Esophagus squamous epithelium (tissue), 5 donors: ENCODE results near the gene AHDC1. TPM values are rescaled to one million over a fixed set of nuclear protein-coding genes. Genes with fewer than 3 reads are reported as not detected.

Source experiments
- DNase-seq: peaks from one replicate; lab custom pipeline; 2025; lab: John Stamatoyannopoulos, UW
- H3K27ac ChIP-seq, 4 donors: fragments of 200-600 bp; sonication (generic); one replicate each; pipeline ENCODE4 v1.5.1; 2016 to 2019; ENCODE audit warnings: mild to moderate bottlenecking in 1 of 4
- H3K27me3 ChIP-seq, 4 donors: fragments of 200-600 bp; sonication (generic); 1 replicate in 3 of 4; 2 replicates in 1 of 4; pipeline versions ENCODE4 v1.5.1 to v1.6.0; 2017 to 2021; ENCODE audit warnings: antibody characterized with exemption in 1 of 4
- H3K36me3 ChIP-seq, 3 donors: fragments of 200-600 bp; sonication (generic); one replicate each; pipeline ENCODE4 v1.5.1; 2016 to 2019
- H3K4me1 ChIP-seq, 3 donors: fragments of 200-600 bp; sonication (generic); one replicate each; pipeline ENCODE4 v1.5.1; 2017 to 2019
- H3K4me3 ChIP-seq, 4 donors: fragments of 200-600 bp; sonication (generic); 1 replicate in 3 of 4; 2 replicates in 1 of 4; pipeline ENCODE4 v1.5.1; 2016 to 2019; ENCODE audit warnings: mild to moderate bottlenecking in 2 of 4, moderate library complexity in 1 of 4
- H3K9me3 ChIP-seq, 3 donors: fragments of 200-600 bp; sonication (generic); one replicate each; pipeline ENCODE4 v1.5.1; 2016 to 2019
- POLR2A ChIP-seq, 4 donors: fragments of 450-650 bp; IDR thresholded peaks; one replicate each; pipeline ENCODE4 v1.6.1; 2017; ENCODE audit warnings: antibody characterized with exemption in 4 of 4, mild to moderate bottlenecking in 4 of 4, moderate library complexity in 3 of 4
- WGBS, 2 donors: methylation state at CpG; one replicate each; pipeline ENCODE4 v1.1.5; 2018; 5-methylcytosine and 5-hydroxymethylcytosine counted together
- intact Hi-C: fragments of 100-400 bp; cut with DNase I; formaldehyde crosslinking; loops from one replicate; pipeline ENCODE4 v1.15.0; 2022
- total RNA-seq, 4 donors: library from RNA; depleted of rRNA; stranded (reverse); fragments of >200 nt; gene quantifications; one replicate each; pipeline ENCODE4 v1.1.0, GENCODE V29; 2016
- TF ChIP-seq, protein P1 (sequence below), 6 experiments: fragments of 450-650 bp in 4 of 6; fragments of 200-600 bp in 2 of 6; sonication (generic) in 2 of 6; IDR thresholded peaks; one replicate each; pipeline ENCODE4 v1.5.1; 2016 to 2019; ENCODE audit warnings: antibody characterized with exemption in 6 of 6, mild to moderate bottlenecking in 4 of 6, moderate library complexity in 4 of 6
- donor health status: DM: yes; HTN: yes; CAD: no.

The AHDC1 gene
- total RNA-seq, 4 donors from 2014 or later: 22.2 to 112 (median 30.6) TPM

DNA sequence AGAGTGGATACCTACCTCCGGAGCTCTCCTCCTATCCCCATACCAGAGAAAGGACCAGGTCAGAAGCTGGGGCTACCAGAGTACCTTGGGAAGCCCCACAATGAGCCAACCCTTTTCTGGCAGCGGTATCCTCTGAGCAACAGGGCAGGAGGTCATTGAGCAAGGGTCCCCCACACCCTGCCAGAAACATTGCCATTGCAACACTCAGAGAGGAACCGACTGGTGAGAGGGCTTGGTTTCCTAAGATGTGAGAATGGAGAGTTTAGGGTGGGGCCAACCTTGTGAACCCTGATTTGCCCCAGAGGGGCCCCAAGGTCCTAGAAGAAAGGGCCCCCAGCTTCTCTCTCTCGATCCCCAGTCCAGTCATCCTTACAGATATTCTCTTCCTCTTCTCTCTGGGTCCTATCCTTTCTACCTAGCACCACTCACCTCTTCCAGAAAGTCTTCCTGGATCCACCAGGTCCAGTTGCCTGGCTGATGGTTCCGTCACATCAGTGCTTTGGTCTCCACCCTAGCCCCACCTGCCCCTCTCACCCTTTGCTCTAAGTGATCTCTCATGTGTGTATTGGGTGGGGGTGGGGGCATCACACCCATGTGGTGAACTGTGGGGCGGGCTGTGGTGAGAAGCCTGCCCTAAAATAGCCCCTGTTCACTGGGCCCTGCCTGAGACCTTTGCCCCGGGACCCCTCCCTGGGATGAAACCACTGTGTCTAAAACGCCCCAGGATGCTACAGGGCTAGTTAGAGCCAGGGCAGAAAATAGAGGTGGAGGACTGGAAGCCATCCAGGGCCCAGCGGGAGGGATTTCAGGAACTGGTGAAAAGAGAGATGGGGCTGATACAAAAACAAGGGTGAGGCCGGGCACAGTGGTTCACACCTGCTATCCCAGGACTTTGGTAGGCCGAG lies 22.3 kb upstream of the AHDC1 start:
- no peaks in the 10 kb centered on the region for H3K9me3 ChIP-seq
- whole genome bisulfite sequencing, 2 donors: 66 to 75% methylated on average over 7 of the region's 11 CpGs
- H3K27ac ChIP-seq: peak overlapping the region in 3 of 4 donors; percentile 62 to 82 (median 69)
- H3K4me3 ChIP-seq: no peak overlapping the region
- intact Hi-C loops: no loop called here
- H3K36me3 ChIP-seq: no peaks in the 10 kb centered on the region
- H3K4me1 ChIP-seq: peaks cover 15 to 82% (median 41%) of the 10 kb centered on the region in 3 donors
- no peak for TF ChIP-seq POLR2A (IDR thresholded peaks at IDR 0.05)
- TF ChIP-seq, protein P1, sequence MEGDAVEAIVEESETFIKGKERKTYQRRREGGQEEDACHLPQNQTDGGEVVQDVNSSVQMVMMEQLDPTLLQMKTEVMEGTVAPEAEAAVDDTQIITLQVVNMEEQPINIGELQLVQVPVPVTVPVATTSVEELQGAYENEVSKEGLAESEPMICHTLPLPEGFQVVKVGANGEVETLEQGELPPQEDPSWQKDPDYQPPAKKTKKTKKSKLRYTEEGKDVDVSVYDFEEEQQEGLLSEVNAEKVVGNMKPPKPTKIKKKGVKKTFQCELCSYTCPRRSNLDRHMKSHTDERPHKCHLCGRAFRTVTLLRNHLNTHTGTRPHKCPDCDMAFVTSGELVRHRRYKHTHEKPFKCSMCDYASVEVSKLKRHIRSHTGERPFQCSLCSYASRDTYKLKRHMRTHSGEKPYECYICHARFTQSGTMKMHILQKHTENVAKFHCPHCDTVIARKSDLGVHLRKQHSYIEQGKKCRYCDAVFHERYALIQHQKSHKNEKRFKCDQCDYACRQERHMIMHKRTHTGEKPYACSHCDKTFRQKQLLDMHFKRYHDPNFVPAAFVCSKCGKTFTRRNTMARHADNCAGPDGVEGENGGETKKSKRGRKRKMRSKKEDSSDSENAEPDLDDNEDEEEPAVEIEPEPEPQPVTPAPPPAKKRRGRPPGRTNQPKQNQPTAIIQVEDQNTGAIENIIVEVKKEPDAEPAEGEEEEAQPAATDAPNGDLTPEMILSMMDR (IDR thresholded peaks at IDR 0.05): no peak
- no peak for DNase-seq
- no peaks in the 10 kb centered on the region for H3K27me3 ChIP-seq

DNA sequence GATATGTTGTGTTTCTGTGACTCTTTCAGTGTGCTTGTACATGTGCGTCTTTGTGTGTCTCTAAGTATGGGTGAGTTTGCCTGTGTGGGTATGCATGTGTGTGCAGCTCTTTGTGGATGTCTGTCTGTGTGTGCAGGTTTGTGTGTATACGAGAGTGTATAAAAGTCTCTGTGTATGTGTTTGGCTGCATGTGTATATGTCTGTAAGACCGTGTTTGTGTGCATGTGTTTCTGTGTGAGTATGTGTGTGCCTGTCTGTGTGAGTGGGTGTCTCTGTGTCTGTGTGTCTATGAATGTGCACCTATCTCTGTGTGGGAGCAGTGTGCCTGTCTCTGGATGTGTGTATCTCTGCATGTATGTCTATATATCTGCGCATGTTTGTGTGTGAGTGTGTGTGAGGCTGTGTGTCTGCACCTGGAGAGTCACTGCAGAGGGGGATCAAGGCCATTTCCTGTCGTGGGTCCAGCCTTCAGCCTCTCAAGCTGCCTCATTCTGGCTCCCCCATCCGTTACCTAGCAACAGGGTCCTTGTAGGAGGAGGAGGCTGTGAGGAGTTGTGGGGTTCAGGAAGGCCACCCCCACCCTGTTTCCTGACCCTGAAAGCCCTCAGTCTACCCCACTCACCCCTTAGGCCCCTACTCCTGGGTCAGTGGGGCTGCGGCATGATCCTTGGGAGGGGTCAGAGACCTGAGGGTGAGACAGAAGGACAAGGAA lies 20.7 kb upstream of the AHDC1 start:
- Histone ChIP-seq H3K4me3 (peak overlapping the region in 1 of 4 donors; percentile 16), H3K36me3 (no peaks in the 10 kb centered on the region), H3K27me3 (no peaks in the 10 kb centered on the region), H3K9me3 (no peaks in the 10 kb centered on the region), H3K27ac (peak overlapping the region; percentile 41 to 82 (median 66)), H3K4me1 (peaks cover 15 to 66% (median 28%) of the 10 kb centered on the region in 3 donors)
- 44 to 46% methylated on average over 5 to 7 of the region's 7 CpGs for WGBS, 2 donors
- TF ChIP-seq, protein P1 (IDR thresholded peaks at IDR 0.05): no peak
- TF ChIP-seq POLR2A (IDR thresholded peaks at IDR 0.05): no peak
- no peak for DNase-seq
- intact Hi-C loops: no loop called here

DNA sequence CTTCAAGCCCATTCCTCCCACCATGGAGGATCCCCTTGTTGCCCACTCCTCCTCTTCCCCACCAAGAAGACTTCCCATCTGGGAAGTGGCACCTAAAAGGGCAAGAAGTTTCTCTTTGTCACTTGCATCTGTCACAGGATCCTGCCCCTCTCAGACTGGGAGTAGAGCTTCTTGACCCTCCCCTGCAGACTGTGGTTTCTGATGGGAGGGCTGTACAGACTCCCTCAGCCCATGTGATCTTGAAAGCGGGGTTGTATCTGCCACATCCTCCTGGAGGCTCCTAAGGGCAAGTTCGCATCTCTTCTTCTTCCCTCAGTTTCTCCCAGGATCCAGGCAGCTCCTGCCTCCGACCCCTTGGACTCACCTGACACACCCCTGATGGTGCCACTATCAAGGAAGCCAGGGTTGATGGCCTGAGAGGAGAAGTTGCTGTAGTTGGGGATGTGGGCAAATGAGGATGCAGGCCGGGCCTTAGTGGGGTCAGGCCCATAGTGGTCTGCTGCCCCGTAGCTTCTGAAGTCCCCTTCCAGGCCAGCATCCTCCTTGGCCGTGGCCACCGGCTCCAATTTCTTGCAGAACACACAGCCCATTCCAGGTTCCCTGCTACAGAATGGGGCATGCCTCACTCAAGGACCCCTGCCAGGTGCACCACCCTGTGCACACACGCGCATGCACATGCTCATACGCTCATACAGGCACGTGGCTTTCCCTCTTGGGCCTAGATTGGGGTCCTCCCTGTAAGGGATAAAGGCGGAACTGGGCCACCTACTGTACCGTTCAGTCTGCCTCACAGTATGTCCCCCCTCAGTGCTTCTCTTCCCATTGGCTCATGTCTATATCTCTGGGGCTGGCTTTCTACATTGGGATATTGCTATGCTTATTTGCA lies 19.6 kb upstream of the AHDC1 start:
- H3K27me3 ChIP-seq: no peaks in the 10 kb centered on the region
- 78 to 84% methylated on average over 8 to 13 of the region's 13 CpGs for WGBS, 2 donors
- TF ChIP-seq POLR2A (IDR thresholded peaks at IDR 0.05): no peak
- TF ChIP-seq, protein P1 (IDR thresholded peaks at IDR 0.05): no peak
- H3K9me3 ChIP-seq: no peaks in the 10 kb centered on the region
- no peak for DNase-seq
- H3K36me3 ChIP-seq: no peaks in the 10 kb centered on the region
- no peak overlapping the region for H3K27ac ChIP-seq
- intact Hi-C loops: no loop called here
- H3K4me1 ChIP-seq: peaks cover 15 to 57% (median 25%) of the 10 kb centered on the region in 3 donors
- H3K4me3 ChIP-seq: no peak overlapping the region

DNA sequence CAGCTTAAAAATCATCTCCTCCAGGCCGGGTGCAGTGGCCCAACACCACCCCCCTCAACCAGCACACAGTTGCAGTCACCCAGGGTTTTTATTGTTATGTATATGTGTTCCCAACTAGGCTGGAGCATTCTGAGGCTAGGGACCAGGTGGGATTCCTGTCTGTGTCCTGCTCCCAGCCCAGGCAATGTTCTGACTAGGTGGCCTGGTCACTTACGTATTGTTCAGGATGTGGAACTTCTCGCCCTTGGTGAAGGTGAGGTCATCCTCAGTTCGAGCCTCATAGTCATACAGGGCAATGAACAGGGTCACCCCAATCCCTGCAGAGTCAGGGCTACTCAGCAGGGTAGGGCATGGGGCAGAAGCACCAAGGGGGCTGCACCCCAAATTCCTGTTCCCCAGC lies 18.9 kb upstream of the AHDC1 start:
- H3K4me1 ChIP-seq: peaks cover 15 to 51% (median 23%) of the 10 kb centered on the region in 3 donors
- no peak for DNase-seq

More for the DNA sequence above, 18.9 kb upstream of the AHDC1 start:
- H3K4me3 ChIP-seq: no peak overlapping the region
- TF ChIP-seq, protein P1 (IDR thresholded peaks at IDR 0.05): no peak
- TF ChIP-seq POLR2A (IDR thresholded peaks at IDR 0.05): no peak
- no peaks in the 10 kb centered on the region for H3K27me3 ChIP-seq
- intact Hi-C loops: no loop called here
- H3K27ac ChIP-seq: no peak overlapping the region
- H3K9me3 ChIP-seq: no peaks in the 10 kb centered on the region
- H3K36me3 ChIP-seq: no peaks in the 10 kb centered on the region
- WGBS, 2 donors: 72 to 92% methylated on average over 2 to 3 of the region's 4 CpGs
